Central memory CD8-positive, alpha-beta T cell (primary cell): Measurements from ENCODE around the gene ATP5F1A.

Source experiments
- ATAC-seq: fragments of 150-1000 bp; cut with Tn5 transposase; replicated peaks from 2 replicates; pipeline ENCODE4 v1.10.0; 2022; ENCODE audit warnings: mild to moderate bottlenecking, moderate FRiP score, moderate number of reproducible peaks; ENCODE audit not compliant: poor library complexity, severe bottlenecking; ENCODE audit errors: extremely low read depth
- DNase-seq, 2 donors: peaks; one replicate each; pipeline ENCODE4 v3.0.0; 2021; ENCODE audit warnings: low spot score in 2 of 2
- H3K27ac Mint-ChIP-seq: one replicate; pipeline ENCODE4 v1.8.0; 2022; ENCODE audit warnings: low read depth, mild to moderate bottlenecking, moderate library complexity, mixed read lengths
- H3K27me3 Mint-ChIP-seq: one replicate; pipeline ENCODE4 v1.8.0; 2022; ENCODE audit warnings: mixed read lengths
- H3K36me3 Mint-ChIP-seq: one replicate; pipeline ENCODE4 v1.8.0; 2022; ENCODE audit warnings: mild to moderate bottlenecking, moderate library complexity, mixed read lengths; ENCODE audit not compliant: insufficient read depth
- H3K4me1 Mint-ChIP-seq: one replicate; pipeline ENCODE4 v1.8.0; 2022; ENCODE audit warnings: mixed read lengths
- H3K4me3 Mint-ChIP-seq: one replicate; pipeline ENCODE4 v1.8.0; 2022; ENCODE audit warnings: mild to moderate bottlenecking, moderate library complexity, mixed read lengths
- H3K9me3 Mint-ChIP-seq: one replicate; pipeline ENCODE4 v1.8.0; 2022; ENCODE audit warnings: mixed read lengths

The ATP5F1A gene

GRCh38 chr18:46035696-46036680 is 62.1 kb downstream of the ATP5F1A start:
- Mint-ChIP-seq H3K27me3 (no peaks in the 10 kb centered on the region), H3K4me1 (peaks cover 8% of the 10 kb centered on the region), H3K27ac (no peak overlapping the region), H3K36me3 (peaks cover 5% of the 10 kb centered on the region), H3K9me3 (no peaks in the 10 kb centered on the region), H3K4me3 (no peak overlapping the region)
- ATAC-seq = no peak
- no peak for DNase-seq

GRCh38 chr18:46034230-46034629 is 63.9 kb downstream of the ATP5F1A start:
- ATAC-seq (no peak), DNase-seq (no peak)
- H3K27ac Mint-ChIP-seq = no peak overlapping the region
- no peak overlapping the region for H3K4me3 Mint-ChIP-seq
- H3K36me3 Mint-ChIP-seq = peaks cover 5% of the 10 kb centered on the region
- no peaks in the 10 kb centered on the region for H3K27me3 Mint-ChIP-seq
- no peaks in the 10 kb centered on the region for H3K9me3 Mint-ChIP-seq
- H3K4me1 Mint-ChIP-seq = no peaks in the 10 kb centered on the region

GRCh38 chr18:46031741-46032140 is 66.4 kb downstream of the ATP5F1A start:
- Mint-ChIP-seq H3K9me3 (no peaks in the 10 kb centered on the region), H3K4me1 (peaks cover 10% of the 10 kb centered on the region), H3K27me3 (no peaks in the 10 kb centered on the region), H3K4me3 (no peak overlapping the region), H3K36me3 (peaks cover 9% of the 10 kb centered on the region), H3K27ac (no peak overlapping the region)
- no peak for DNase-seq
- no peak for ATAC-seq
